OCI-LY1 (cell line): ENCODE measurements around the gene RASGRF1.

Experiments
- CTCF ChIP-seq: fragments of 200-600 bp; sonication (generic), shearing (Covaris generic); IDR thresholded peaks from 2 replicates; pipeline ENCODE4 v1.5.1; 2017; ENCODE audit warnings: mild to moderate bottlenecking, antibody characterized with exemption, low read length, moderate library complexity, mixed read lengths
- EZH2 ChIP-seq: fragments of 200-600 bp; sonication (generic), shearing (Covaris generic); IDR thresholded peaks from 2 replicates; pipeline ENCODE4 v1.8.0; 2017; ENCODE audit warnings: borderline replicate concordance, mixed run types, mild to moderate bottlenecking, antibody characterized with exemption, low read length, moderate library complexity, mixed read lengths

- peak; percentile 92 for TF ChIP-seq CTCF
- TF ChIP-seq EZH2: no peak
These were observed 110.9 kb downstream of the RASGRF1 start for GRCh38 chr15:78979456-78980320.
